AG09309 (cell line): ENCODE measurements around the gene MYL6B.

Source experiments
- DNase-seq: peaks from one replicate; pipeline ENCODE4 v3.0.0-alpha.2; 2010; ENCODE audit warnings: low read depth
- H3K4me3 ChIP-seq: 2 replicates; pipeline ENCODE4 v1.5.1; 2011; ENCODE audit warnings: mild to moderate bottlenecking, low read depth, low read length, moderate library complexity; ENCODE audit not compliant: control insufficient read depth
- TF ChIP-seq, protein P1 (sequence below): IDR thresholded peaks from 2 replicates; pipeline ENCODE4 v1.5.1; 2011; ENCODE audit warnings: mild to moderate bottlenecking, low read depth, low read length, inconsistent platforms; ENCODE audit not compliant: insufficient read depth, control insufficient read depth; ENCODE audit errors: missing control alignments

Gene MYL6B

DNA sequence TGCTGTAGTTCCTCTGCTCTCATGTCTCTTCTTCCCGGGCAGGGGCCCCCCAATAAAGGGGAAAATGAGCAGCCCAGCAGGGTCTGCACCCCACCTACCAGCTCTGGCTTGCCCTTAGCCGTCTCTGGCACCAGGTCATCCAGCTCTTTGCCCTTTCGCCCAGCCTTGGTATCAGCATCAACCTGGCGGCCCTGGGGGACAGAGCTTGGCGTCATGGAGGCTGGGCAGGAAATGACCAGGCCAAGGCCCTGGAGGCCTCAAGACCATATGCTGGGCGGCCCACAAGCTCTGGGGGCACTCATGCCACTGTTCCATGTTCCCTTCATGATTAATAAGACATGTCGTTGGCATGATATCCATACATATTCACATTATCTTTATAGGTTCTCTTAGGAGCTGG is 20.5 kb downstream of the MYL6B start:
- no peak for DNase-seq
- TF ChIP-seq, protein P1, sequence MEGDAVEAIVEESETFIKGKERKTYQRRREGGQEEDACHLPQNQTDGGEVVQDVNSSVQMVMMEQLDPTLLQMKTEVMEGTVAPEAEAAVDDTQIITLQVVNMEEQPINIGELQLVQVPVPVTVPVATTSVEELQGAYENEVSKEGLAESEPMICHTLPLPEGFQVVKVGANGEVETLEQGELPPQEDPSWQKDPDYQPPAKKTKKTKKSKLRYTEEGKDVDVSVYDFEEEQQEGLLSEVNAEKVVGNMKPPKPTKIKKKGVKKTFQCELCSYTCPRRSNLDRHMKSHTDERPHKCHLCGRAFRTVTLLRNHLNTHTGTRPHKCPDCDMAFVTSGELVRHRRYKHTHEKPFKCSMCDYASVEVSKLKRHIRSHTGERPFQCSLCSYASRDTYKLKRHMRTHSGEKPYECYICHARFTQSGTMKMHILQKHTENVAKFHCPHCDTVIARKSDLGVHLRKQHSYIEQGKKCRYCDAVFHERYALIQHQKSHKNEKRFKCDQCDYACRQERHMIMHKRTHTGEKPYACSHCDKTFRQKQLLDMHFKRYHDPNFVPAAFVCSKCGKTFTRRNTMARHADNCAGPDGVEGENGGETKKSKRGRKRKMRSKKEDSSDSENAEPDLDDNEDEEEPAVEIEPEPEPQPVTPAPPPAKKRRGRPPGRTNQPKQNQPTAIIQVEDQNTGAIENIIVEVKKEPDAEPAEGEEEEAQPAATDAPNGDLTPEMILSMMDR: no peak
- H3K4me3 ChIP-seq: no peak overlapping the region

DNA sequence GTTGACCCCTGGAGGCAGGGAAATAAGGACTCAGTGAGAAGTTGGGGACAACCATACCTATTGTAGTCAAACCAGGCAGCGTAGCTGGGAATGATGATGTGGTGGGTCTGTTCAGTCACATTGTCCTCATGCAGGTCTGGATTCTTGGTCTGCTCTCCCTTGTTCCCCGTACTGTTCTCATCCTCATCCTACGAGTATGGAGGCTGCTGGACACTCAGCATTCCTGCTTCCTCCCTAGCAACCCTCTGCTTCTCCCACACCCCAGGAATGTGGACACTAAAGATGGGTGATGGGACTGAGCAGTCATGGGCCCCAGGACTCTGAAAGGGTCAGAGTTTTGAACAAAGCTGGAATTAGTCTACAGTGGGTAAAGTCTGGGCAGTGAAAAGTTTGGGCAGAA is 26.0 kb downstream of the MYL6B start:
- TF ChIP-seq, protein P1: no peak
- no peak for DNase-seq

DNA sequence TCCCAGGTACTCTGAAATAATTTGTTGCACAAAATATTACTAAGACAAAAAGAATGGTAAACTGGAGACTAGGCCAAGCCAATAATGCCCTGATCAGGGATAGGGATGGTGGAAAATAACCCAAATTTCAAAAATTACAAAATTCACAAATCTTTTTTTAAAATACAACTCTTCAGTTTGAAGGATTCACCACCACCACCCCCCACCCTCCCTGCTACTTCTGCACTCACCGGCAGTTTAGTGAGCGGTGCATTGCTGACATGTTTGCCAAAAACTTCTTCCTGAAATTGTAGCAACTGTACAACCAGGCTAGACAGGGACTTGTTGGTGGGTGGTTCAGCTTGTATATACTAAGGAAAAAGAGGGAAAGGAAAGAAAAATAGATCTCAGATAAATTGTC is 34.6 kb downstream of the MYL6B start:
- TF ChIP-seq, protein P1: no peak
- no peak overlapping the region for H3K4me3 ChIP-seq
- DNase-seq: no peak

More for the DNA sequence above, 26.0 kb downstream of the MYL6B start:
- no peak overlapping the region for H3K4me3 ChIP-seq

DNA sequence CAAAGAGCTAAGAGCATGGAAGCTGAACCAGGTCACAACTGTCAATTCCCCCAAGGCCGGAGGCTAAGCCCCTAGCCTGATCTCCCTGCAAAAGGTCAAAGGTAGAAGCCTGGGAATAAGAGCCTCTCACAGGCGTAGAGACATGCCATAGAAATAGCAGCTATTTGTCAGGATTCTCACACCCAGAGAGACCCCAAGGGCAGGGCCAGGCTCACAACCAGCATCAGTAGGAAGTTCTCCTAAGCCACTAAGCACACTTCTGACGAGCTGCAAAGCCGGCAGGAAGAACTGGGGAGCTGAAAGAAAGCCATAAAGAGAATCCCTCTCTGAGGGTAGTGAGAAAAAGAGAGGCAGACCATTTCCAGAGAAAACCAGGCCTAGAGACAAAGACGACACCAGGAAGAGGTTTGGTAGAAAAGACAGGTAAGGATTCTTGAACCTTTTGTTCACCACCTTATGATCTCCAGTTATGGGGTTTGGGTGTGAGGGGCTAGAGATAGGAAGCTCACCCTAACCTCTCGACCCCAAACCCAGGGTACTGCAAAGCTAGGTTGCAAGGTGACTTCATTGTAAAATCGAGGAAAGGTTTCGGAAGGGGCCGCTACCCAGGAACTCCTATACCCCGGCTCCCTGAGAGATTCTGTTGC is 35.9 kb downstream of the MYL6B start:
- H3K4me3 ChIP-seq: peak overlapping the region; percentile 81
- TF ChIP-seq, protein P1: no peak
- DNase-seq: no peak

DNA sequence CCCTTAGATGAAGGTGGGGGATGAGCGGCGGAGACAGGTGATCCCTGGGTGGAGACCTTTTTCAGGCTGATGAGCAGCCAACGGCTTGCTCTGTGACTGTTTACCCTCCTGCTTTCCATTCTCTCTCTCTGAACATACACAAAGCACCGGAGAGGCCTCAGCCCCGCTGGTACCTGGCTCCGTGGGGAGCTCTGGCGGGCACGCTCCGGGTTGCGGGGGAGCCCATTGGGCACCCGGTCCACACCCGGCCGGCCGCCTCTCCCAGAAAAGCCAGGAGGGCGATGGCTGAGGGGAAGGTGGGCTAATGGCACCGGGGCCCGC is 36.4 kb downstream of the MYL6B start:
- TF ChIP-seq, protein P1: no peak
- H3K4me3 ChIP-seq: peak overlapping the region; percentile 81
- DNase-seq: no peak

DNA sequence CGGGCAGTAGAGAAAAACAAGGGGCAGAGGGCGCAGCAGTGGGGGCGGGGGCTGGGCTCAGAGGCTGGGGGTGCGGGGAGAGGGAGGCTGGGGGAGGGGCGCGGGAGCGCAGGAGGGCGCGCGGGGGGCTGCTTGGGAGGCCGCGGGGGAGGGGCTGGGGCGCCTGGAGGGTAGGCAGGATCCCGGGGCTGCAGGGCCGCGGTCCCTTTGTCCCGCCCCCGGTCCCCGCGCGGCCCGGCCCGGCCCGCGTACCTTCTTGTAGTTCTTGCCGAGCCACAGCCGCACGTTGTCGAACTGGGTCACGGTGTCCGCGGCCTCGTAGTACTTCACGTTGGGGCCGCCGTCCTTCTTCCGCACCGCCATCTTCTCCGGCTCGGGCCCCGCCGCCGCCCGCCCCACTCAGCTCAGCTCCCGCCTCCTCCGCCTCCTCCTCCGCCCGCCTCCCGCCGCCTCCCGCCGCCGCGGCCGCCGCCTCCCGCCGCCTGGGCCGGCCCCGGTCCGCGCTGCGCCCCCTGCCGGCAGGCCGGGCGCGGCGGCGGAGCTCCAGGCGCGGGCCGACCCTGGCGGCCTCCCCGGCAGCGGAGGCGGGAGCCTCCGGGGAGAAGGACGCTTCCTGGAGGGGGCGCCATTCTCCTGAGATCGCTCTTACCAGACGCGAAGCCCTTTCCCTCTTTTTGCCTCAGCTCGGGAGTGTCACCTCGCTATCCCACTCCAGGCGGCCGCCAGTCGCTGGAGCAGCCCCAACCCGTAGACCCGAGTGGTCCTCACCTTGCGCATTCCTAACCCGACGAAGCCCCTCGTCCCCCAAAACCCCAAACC is 36.9 kb downstream of the MYL6B start, which contains the start of gene SMARCC2:
Gene SMARCC2, minus strand, starts transcription at position 385 of the 819 bp plus-strand sequence. Its CDS starts 22 bp downstream, at position 363.
- H3K4me3 ChIP-seq: peak within 1 kb of the TSS; percentile 92
- TF ChIP-seq, protein P1: peak; percentile 75
- peak; percentile 56 for DNase-seq
